Thymus (tissue), 11 donors: ENCODE data around the gene CNDP2. TPM values are rescaled to one million over a fixed set of nuclear protein-coding genes. Genes with fewer than 3 reads are reported as not detected.

Source experiments
- DNase-seq, 9 donors: peaks; one replicate each; pipeline ENCODE4 v3.0.0-alpha.2; 2013; ENCODE audit warnings: low spot score in 9 of 9, low read depth in 6 of 9, missing footprints in 1 of 9
- H3K27ac ChIP-seq, 2 donors: one replicate each; pipeline ENCODE4 v1.5.1; 2013; ENCODE audit warnings: control low read depth in 1 of 2, low read depth in 1 of 2, low read length in 1 of 2, mild to moderate bottlenecking in 1 of 2, moderate library complexity in 1 of 2
- H3K27me3 ChIP-seq, 2 donors: one replicate each; pipeline ENCODE4 v1.5.1; 2013; ENCODE audit warnings: low read length in 1 of 2; ENCODE audit not compliant: control insufficient read depth in 2 of 2, insufficient read depth in 1 of 2
- H3K36me3 ChIP-seq, 2 donors: one replicate each; pipeline ENCODE4 v1.5.1; 2013; ENCODE audit warnings: low read length in 1 of 2, mild to moderate bottlenecking in 1 of 2, moderate library complexity in 1 of 2; ENCODE audit not compliant: control insufficient read depth in 2 of 2, insufficient read depth in 2 of 2
- H3K4me1 ChIP-seq, 2 donors: one replicate each; pipeline ENCODE4 v1.5.1; 2013; ENCODE audit warnings: low read length in 2 of 2; ENCODE audit not compliant: control insufficient read depth in 2 of 2, insufficient read depth in 2 of 2
- H3K4me3 ChIP-seq, 2 donors: one replicate each; pipeline ENCODE4 v1.5.1; 2013; ENCODE audit warnings: low read length in 2 of 2, control low read depth in 1 of 2, mild to moderate bottlenecking in 1 of 2
- H3K9me3 ChIP-seq, 2 donors: one replicate each; pipeline ENCODE4 v1.5.1; 2013; ENCODE audit warnings: low read length in 1 of 2, mild to moderate bottlenecking in 1 of 2; ENCODE audit not compliant: control insufficient read depth in 2 of 2, insufficient read depth in 1 of 2
- WGBS: extraction: QIAGEN DNeasy Blood & Tissue Kit; methylation state at CpG from one replicate; pipeline ENCODE4 v1.1.7; 2013; 5-methylcytosine and 5-hydroxymethylcytosine counted together
- polyA plus RNA-seq: library from polyadenylated mRNA; stranded (reverse); fragments of 200-250 nt; gene quantifications from one replicate; pipeline ENCODE4 v1.2.3, GENCODE V29; 2013
- total RNA-seq: library from RNA; stranded (reverse); fragments of 120-200 nt; gene quantifications from one replicate; pipeline ENCODE4 v1.2.4, GENCODE V29; 2013
- donor health status: healthy.

Gene CNDP2
- total and polyA plus RNA-seq, 2 donors = 55.2 to 129 TPM

- DNase-seq = no peak
- H3K4me1 ChIP-seq = no peaks in the 10 kb centered on the region
- 84% methylated on average over 8 of the region's 8 CpGs for WGBS
- H3K27me3 ChIP-seq = no peaks in the 10 kb centered on the region
- H3K9me3 ChIP-seq = peaks cover 0 to 14% of the 10 kb centered on the region in 2 donors
- no peaks in the 10 kb centered on the region for H3K36me3 ChIP-seq
- no peak overlapping the region for H3K4me3 ChIP-seq
- no peak overlapping the region for H3K27ac ChIP-seq
These were observed 48.7 kb downstream of the CNDP2 start for GRCh38 chr18:74544898-74545297.

GRCh38 chr18:74546007-74546406 lies 49.8 kb downstream of the CNDP2 start:
- Histone ChIP-seq H3K27ac (no peak overlapping the region), H3K4me3 (no peak overlapping the region), H3K27me3 (no peaks in the 10 kb centered on the region), H3K9me3 (peaks cover 0 to 21% of the 10 kb centered on the region in 2 donors), H3K4me1 (no peaks in the 10 kb centered on the region), H3K36me3 (no peaks in the 10 kb centered on the region)
- 95% methylated on average over 11 of the region's 11 CpGs for WGBS
- DNase-seq = no peak

GRCh38 chr18:74546751-74547530 lies 50.8 kb downstream of the CNDP2 start:
- Histone ChIP-seq H3K27ac (no peak overlapping the region), H3K9me3 (peaks cover 0 to 21% of the 10 kb centered on the region in 2 donors), H3K4me3 (no peak overlapping the region), H3K27me3 (no peaks in the 10 kb centered on the region), H3K36me3 (no peaks in the 10 kb centered on the region), H3K4me1 (no peaks in the 10 kb centered on the region)
- WGBS = 86% methylated on average over 9 of the region's 9 CpGs
- DNase-seq = no peak

GRCh38 chr18:74547860-74548259 lies 51.7 kb downstream of the CNDP2 start:
- H3K4me3 ChIP-seq = no peak overlapping the region
- no peak for DNase-seq
- H3K9me3 ChIP-seq = peaks cover 0 to 21% of the 10 kb centered on the region in 2 donors
- no peaks in the 10 kb centered on the region for H3K36me3 ChIP-seq
- no peak overlapping the region for H3K27ac ChIP-seq
- no peaks in the 10 kb centered on the region for H3K27me3 ChIP-seq
- 98% methylated on average over 7 of the region's 7 CpGs for WGBS
- H3K4me1 ChIP-seq = no peaks in the 10 kb centered on the region

- 98% methylated on average over 1 of the region's 1 CpG for WGBS
- Histone ChIP-seq H3K9me3 (peaks cover 0 to 21% of the 10 kb centered on the region in 2 donors), H3K4me1 (no peaks in the 10 kb centered on the region), H3K27ac (no peak overlapping the region), H3K4me3 (no peak overlapping the region), H3K27me3 (peaks cover 0 to 3% of the 10 kb centered on the region in 2 donors), H3K36me3 (no peaks in the 10 kb centered on the region)
- no peak for DNase-seq
These were observed 53.5 kb downstream of the CNDP2 start for GRCh38 chr18:74549591-74550104.

GRCh38 chr18:74550886-74551285 lies 54.7 kb downstream of the CNDP2 start:
- H3K27ac ChIP-seq = no peak overlapping the region
- H3K4me3 ChIP-seq = no peak overlapping the region
- H3K36me3 ChIP-seq = no peaks in the 10 kb centered on the region
- WGBS = 96% methylated on average over 6 of the region's 6 CpGs
- no peak for DNase-seq
- H3K27me3 ChIP-seq = peaks cover 0 to 7% of the 10 kb centered on the region in 2 donors
- H3K4me1 ChIP-seq = no peaks in the 10 kb centered on the region
- H3K9me3 ChIP-seq = peaks cover 0 to 21% of the 10 kb centered on the region in 2 donors

- H3K27me3 ChIP-seq = peaks cover 0 to 7% of the 10 kb centered on the region in 2 donors
- H3K27ac ChIP-seq = no peak overlapping the region
- WGBS = 76% methylated on average over 3 of the region's 3 CpGs
- H3K4me3 ChIP-seq = no peak overlapping the region
- H3K36me3 ChIP-seq = no peaks in the 10 kb centered on the region
- peaks cover 0 to 21% of the 10 kb centered on the region in 2 donors for H3K9me3 ChIP-seq
- DNase-seq = no peak
- H3K4me1 ChIP-seq = no peaks in the 10 kb centered on the region
These were observed 55.3 kb downstream of the CNDP2 start for GRCh38 chr18:74551452-74551851.

GRCh38 chr18:74551936-74552555 lies 55.9 kb downstream of the CNDP2 start:
- Histone ChIP-seq H3K36me3 (no peaks in the 10 kb centered on the region), H3K4me1 (no peaks in the 10 kb centered on the region), H3K4me3 (no peak overlapping the region), H3K9me3 (peaks cover 0 to 21% of the 10 kb centered on the region in 2 donors), H3K27ac (no peak overlapping the region), H3K27me3 (peaks cover 0 to 7% of the 10 kb centered on the region in 2 donors)
- WGBS = 38% methylated on average over 5 of the region's 5 CpGs
- peak; percentile 44 to 87 (median 71) for DNase-seq

GRCh38 chr18:74556126-74556525 lies 60.0 kb downstream of the CNDP2 start:
- 96% methylated on average over 11 of the region's 11 CpGs for WGBS
- no peak for DNase-seq
- H3K27ac ChIP-seq = no peak overlapping the region

More at GRCh38 chr18:74556126-74556525, 60.0 kb downstream of the CNDP2 start:
- Histone ChIP-seq H3K4me3 (no peak overlapping the region), H3K9me3 (no peaks in the 10 kb centered on the region), H3K36me3 (no peaks in the 10 kb centered on the region), H3K4me1 (no peaks in the 10 kb centered on the region), H3K27me3 (peaks cover 0 to 7% of the 10 kb centered on the region in 2 donors)
